NCI-H345 treated with DMSO at 0.1 percent for 48 hours (cell line): ENCODE results near the gene EME2.

Source experiments
- DNase-seq: peaks from one replicate; lab custom pipeline; 2025; ENCODE audit not compliant: unreplicated experiment; lab: John Stamatoyannopoulos, UW

Gene EME2

DNA sequence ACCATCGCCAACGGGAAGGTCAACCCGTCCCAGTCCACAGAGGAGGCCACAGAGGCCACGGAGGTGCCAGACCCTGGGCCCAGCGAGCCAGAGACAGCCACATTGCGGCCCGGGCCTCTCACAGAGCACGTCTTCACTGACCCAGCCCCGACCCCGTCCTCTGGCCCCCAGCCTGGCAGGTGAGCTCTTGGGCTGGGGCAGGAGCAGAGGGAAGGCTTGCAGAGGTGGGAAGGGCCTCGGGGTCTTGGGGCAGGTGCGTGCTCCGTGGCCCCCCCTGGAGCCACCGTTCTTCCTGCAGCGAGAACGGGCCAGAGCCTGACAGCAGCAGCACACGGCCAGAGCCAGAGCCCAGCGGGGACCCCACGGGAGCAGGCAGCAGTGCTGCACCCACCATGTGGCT, 6.4 kb upstream of the EME2 start:
- DNase-seq = no peak

GRCh38 chr16:1766701-1767100, 5.9 kb upstream of the EME2 start:
- DNase-seq = no peak

- no peak for DNase-seq
These were observed 5.3 kb upstream of the EME2 start for GRCh38 chr16:1767116-1767994.

- DNase-seq = no peak
These were observed 4.4 kb upstream of the EME2 start for GRCh38 chr16:1768061-1768766.

DNA sequence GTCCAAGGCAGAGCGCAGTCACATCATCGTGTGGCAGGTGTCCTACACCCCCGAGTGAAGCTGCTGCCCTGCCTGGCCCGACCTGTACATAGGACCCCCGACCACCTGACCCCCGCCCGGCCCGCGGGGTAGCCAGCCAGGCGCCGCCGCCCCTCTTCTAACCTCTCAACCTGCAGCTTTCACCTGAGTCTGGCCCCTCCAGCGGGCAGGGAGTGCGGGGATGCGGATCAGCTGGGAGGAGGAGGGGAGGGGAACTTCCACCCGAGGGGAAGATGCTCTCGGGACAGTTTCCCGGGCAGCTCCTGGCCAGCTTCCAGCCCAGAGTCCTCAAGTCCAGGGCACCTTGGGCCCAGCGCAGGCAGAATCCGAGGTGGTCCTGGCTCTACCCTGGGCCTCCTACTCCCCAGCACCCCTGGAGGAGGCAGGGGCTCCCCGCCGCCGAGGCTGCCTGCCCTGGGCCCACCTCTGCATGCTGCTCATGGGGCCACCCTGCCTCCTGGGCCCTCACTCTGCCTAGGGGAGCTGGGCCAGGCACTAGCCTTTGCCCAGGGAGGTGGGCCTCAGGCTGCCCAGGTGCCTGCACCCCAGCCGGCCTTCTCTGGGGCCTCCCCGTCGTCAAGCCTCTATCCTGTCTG, 3.7 kb upstream of the EME2 start:
- no peak for DNase-seq

GRCh38 chr16:1769402-1770300, 3.0 kb upstream of the EME2 start:
- DNase-seq = no peak

GRCh38 chr16:1770328-1771187, 2.1 kb upstream of the EME2 start:
- no peak for DNase-seq

GRCh38 chr16:1771188-1771863, 1.3 kb upstream of the EME2 start, which contains the start of gene NME3:
TSS of gene NME3 (minus strand) at chr16:1771543. CDS start at chr16:1771534, 9 bp downstream.
- DNase-seq = no peak

- DNase-seq = no peak
These were observed 697 bp upstream of the EME2 start for GRCh38 chr16:1771864-1772361.

DNA sequence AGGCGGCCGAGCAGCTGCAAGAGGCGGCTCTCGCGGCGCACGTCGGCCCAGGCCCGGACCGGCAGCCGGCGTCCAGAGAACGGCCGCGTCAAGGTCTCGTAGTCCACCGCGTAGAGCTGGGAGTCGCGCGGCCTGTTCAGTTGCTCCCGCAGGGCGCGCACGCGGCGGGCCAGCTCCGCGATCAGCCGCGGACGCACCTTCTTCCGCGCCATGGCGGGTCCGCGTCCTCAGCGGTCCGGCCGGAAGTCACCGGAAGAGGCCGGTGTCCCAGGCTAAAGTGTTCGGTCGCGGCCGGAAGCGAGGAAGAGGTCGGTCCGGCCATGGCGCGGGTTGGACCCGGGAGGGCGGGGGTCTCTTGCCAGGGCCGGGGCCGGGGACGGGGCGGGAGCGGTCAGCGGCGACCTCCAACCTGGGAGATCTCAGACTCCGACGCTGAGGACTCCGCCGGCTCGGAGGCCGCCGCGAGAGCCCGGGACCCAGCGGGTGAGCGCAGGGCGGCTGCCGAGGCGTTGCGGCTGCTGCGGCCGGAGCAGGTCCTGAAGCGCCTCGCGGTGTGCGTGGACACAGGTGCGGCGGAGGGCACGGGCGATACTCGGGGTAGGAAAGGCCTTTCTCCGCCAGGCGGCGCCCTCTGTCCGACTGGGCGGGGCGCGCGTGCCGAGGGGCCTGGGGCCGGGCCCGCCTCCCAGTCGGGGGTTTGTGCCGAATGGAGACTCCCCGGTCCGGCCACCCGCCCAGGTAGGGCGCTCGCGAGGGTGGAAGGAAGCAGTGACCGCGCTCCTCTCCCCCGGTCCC, 495 bp downstream of the EME2 start, which contains the start of gene MRPS34:
Gene MRPS34, minus strand, starts transcription at position 227 of the 795 bp plus-strand sequence. Its CDS starts 15 bp downstream, at position 212.
- peak; percentile 72 for DNase-seq

GRCh38 chr16:1773703-1774447, 1.3 kb downstream of the EME2 start:
- DNase-seq = no peak

DNA sequence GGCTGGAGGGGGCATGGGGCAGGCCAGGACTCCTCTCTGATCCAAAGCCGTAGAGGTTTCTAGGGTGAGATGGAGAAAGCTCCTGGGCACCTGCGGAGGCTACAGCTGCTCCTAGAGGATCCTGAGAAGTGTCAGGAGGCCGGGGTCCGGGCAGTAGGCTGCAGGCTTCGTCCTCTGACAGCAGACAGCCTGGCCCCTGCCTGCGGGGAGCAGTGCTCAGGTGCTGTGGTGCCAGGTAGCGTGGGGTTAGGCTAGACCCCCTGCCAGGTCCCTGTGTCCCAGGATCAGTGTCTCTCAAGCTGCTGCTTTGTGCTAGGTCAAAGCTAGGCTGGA, 1.8 kb downstream of the EME2 start:
- no peak for DNase-seq

DNA sequence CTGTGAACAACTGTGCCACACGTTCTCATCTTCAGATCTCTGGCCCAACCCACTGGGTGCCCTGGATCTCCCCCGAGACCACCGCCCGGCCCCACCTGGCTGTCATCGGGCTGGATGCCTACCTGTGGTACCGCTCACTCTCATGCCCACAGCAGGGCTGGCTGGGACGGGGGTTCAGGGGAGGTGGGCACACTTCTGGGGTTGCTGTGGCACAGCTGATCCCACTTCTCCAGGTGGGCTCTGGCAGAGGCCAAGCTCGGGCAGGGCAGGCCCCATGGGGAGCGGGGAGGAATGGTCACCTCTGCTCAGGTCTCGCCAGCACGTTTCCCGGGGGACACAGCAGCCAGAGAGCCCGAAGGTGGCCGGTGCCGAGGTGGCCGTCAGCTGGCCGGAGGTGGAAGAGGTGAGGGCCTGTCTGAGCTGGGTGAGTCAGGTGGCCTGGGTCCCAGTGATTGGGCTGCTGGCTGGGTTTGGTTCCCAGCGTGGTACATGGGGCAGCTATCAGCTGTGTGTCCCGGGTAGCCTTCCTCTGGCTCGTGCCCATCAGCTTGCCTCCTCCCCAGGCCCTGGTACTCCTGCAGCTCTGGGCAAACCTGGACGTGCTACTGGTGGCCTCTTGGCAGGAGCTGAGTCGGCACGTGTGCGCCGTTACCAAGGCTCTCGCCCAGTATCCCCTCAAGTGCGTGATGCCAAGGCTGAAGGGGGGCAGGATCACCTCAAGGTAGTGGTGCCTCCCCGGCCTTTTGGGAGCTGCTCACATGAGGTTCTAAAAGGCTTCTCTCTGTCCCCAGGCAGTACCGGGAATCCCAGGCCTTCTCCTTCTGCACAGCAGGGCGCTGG, 2.6 kb downstream of the EME2 start:
- DNase-seq = no peak

GRCh38 chr16:1775846-1776671, 3.4 kb downstream of the EME2 start:
- DNase-seq = no peak

- DNase-seq = no peak
These were observed 4.0 kb downstream of the EME2 start for GRCh38 chr16:1776672-1776955.

GRCh38 chr16:1776991-1777374, 4.4 kb downstream of the EME2 start:
- DNase-seq = no peak
